Neuronal stem cell (in vitro differentiated cells): ENCODE results near the gene FAM20C.

Experiments used
- DNase-seq: peaks from one replicate; pipeline ENCODE4 v3.0.0-alpha.2; 2013; ENCODE audit warnings: low spot score
- H2AFZ ChIP-seq: one replicate; pipeline ENCODE4 v1.6.1; 2013; ENCODE audit warnings: mild to moderate bottlenecking, low read length, inconsistent platforms
- H2AK5ac ChIP-seq: 2 replicates; pipeline ENCODE4 v1.6.1; 2013; ENCODE audit warnings: low read depth, mild to moderate bottlenecking, inconsistent platforms, low read length, moderate library complexity, mixed read lengths
- H2BK120ac ChIP-seq: 2 replicates; pipeline ENCODE4 v1.6.1; 2013; ENCODE audit warnings: low read depth, mild to moderate bottlenecking, inconsistent platforms, low read length, moderate library complexity, mixed read lengths
- H2BK12ac ChIP-seq: one replicate; pipeline ENCODE4 v1.6.1; 2013; ENCODE audit warnings: low read length, inconsistent platforms
- H2BK15ac ChIP-seq: 2 replicates; pipeline ENCODE4 v1.6.1; 2013; ENCODE audit warnings: mild to moderate bottlenecking, low read length, inconsistent platforms, mixed read lengths
- H2BK5ac ChIP-seq: one replicate; pipeline ENCODE4 v1.6.1; 2013; ENCODE audit warnings: inconsistent platforms, mild to moderate bottlenecking, low read length, moderate library complexity
- H3K14ac ChIP-seq: one replicate; pipeline ENCODE4 v1.6.1; 2013; ENCODE audit warnings: low read length, inconsistent platforms
- H3K18ac ChIP-seq: 2 replicates; pipeline ENCODE4 v1.6.1; 2013; ENCODE audit warnings: low read length, inconsistent platforms
- H3K23ac ChIP-seq: 2 replicates; pipeline ENCODE4 v1.6.1; 2013; ENCODE audit warnings: low read depth, mild to moderate bottlenecking, mixed read lengths, low read length, inconsistent platforms; ENCODE audit not compliant: poor library complexity
- H3K27ac ChIP-seq: replicated peaks from 3 replicates; pipeline ENCODE4 v1.5.1; 2013; ENCODE audit warnings: low read length, inconsistent platforms
- H3K27me3 ChIP-seq, 3 experiments: 2 replicates each; pipeline ENCODE4 v1.6.1; 2013; ENCODE audit warnings: low read length in 3 of 3, mild to moderate bottlenecking in 2 of 3, inconsistent platforms in 1 of 3, low read depth in 1 of 3, mixed read lengths in 1 of 3, moderate library complexity in 1 of 3; ENCODE audit not compliant: control insufficient read depth in 3 of 3, insufficient read depth in 3 of 3
- H3K36me3 ChIP-seq, 2 donors: replicated peaks in 1 of 2; 2 replicates each; pipeline ENCODE4 v1.6.1; 2013; ENCODE audit warnings: low read length in 2 of 2; ENCODE audit not compliant: control insufficient read depth in 2 of 2, insufficient read depth in 2 of 2
- H3K4ac ChIP-seq: 2 replicates; pipeline ENCODE4 v1.6.1; 2013; ENCODE audit warnings: inconsistent platforms, mild to moderate bottlenecking, low read length, moderate library complexity
- H3K4me1 ChIP-seq, 2 donors: 1 replicate in 1 of 2; 2 replicates in 1 of 2; pipeline ENCODE4 v1.6.1; 2013; ENCODE audit warnings: low read length in 2 of 2, low read depth in 1 of 2; ENCODE audit not compliant: control insufficient read depth in 2 of 2, insufficient read depth in 1 of 2
- H3K4me2 ChIP-seq: one replicate; pipeline ENCODE4 v1.6.1; 2013; ENCODE audit warnings: mild to moderate bottlenecking, low read length, inconsistent platforms; ENCODE audit not compliant: insufficient read depth, poor library complexity, severe bottlenecking
- H3K4me3 ChIP-seq, 2 donors: 2 replicates each; pipeline ENCODE4 v1.5.1; 2013; ENCODE audit warnings: low read length in 2 of 2, mild to moderate bottlenecking in 2 of 2, inconsistent platforms in 1 of 2, moderate library complexity in 1 of 2
- H3K79me1 ChIP-seq: one replicate; pipeline ENCODE4 v1.6.1; 2013; ENCODE audit warnings: low read depth, mild to moderate bottlenecking, inconsistent platforms, low read length, moderate library complexity
- H3K9ac ChIP-seq: one replicate; pipeline ENCODE4 v1.6.1; 2013; ENCODE audit warnings: mild to moderate bottlenecking, low read depth, low read length, inconsistent platforms; ENCODE audit not compliant: poor library complexity
- H3K9me3 ChIP-seq, 2 donors: replicated peaks in 1 of 2; 2 replicates each; pipeline versions ENCODE3 to v1.6.1; 2013; ENCODE audit warnings: low read length in 2 of 2, mild to moderate bottlenecking in 2 of 2, inconsistent platforms in 1 of 2, low read depth in 1 of 2, mixed read lengths in 1 of 2, moderate library complexity in 1 of 2; ENCODE audit not compliant: control insufficient read depth in 2 of 2, insufficient read depth in 1 of 2
- H4K8ac ChIP-seq: one replicate; pipeline ENCODE4 v1.6.1; 2013; ENCODE audit warnings: low read depth, mild to moderate bottlenecking, inconsistent platforms, low read length, moderate library complexity
- H4K91ac ChIP-seq: one replicate; pipeline ENCODE4 v1.6.1; 2013; ENCODE audit warnings: low read length, low read depth, mild to moderate bottlenecking, inconsistent platforms; ENCODE audit not compliant: poor library complexity
- WGBS, 2 donors: extraction: QIAGEN DNeasy Blood & Tissue Kit; methylation state at CpG; one replicate each; pipeline ENCODE4 v1.1.7; 2013; ENCODE audit warnings: missing lambda C conversion rate in 2 of 2, mixed read lengths in 1 of 2; ENCODE audit not compliant: insufficient read length in 2 of 2, insufficient replicate concordance in 1 of 2; ENCODE audit errors: extremely low coverage in 2 of 2; 5-methylcytosine and 5-hydroxymethylcytosine counted together

Gene FAM20C

GRCh38 chr7:199483-200249 is 7.3 kb downstream of the FAM20C start:
- no CpG with 5 or more reads among the region's 17 CpGs for WGBS, 2 donors
- Histone ChIP-seq H2BK12ac (no peak overlapping the region), H3K79me1 (no peaks in the 10 kb centered on the region), H3K9me3 (peaks cover under 1 to 2% of the 10 kb centered on the region in 2 donors), H2AFZ (no peak overlapping the region), H3K27me3 (peaks cover 0 to 11% (median 0%) of the 10 kb centered on the region in 3 experiments), H2AK5ac (peak overlapping the region; percentile 47), H3K4me2 (no peak overlapping the region), H3K4ac (no peak overlapping the region), H4K8ac (no peak overlapping the region), H3K36me3 (peaks cover 9 to 27% of the 10 kb centered on the region in 2 donors), H3K14ac (no peak overlapping the region), H3K27ac (no peak overlapping the region), H2BK5ac (no peak overlapping the region), H3K9ac (no peak overlapping the region), H3K4me3 (no peak overlapping the region), H3K4me1 (peaks cover 4 to 9% of the 10 kb centered on the region in 2 donors), H2BK120ac (no peak overlapping the region), H2BK15ac (no peak overlapping the region), H4K91ac (no peak overlapping the region), H3K23ac (peak overlapping the region; percentile 52), H3K18ac (peak overlapping the region; percentile 72)
- DNase-seq, result no peak

- Histone ChIP-seq H3K18ac (peak overlapping the region; percentile 72), H3K27ac (no peak overlapping the region), H3K79me1 (no peaks in the 10 kb centered on the region), H3K4ac (no peak overlapping the region), H3K9ac (no peak overlapping the region), H4K8ac (no peak overlapping the region), H2AK5ac (peak overlapping the region; percentile 47), H3K4me3 (no peak overlapping the region), H4K91ac (no peak overlapping the region), H3K27me3 (peaks cover 0 to 7% (median 0%) of the 10 kb centered on the region in 3 experiments), H3K14ac (no peak overlapping the region), H2BK12ac (no peak overlapping the region), H2BK15ac (no peak overlapping the region), H3K36me3 (peaks cover 9 to 27% of the 10 kb centered on the region in 2 donors), H3K23ac (peak overlapping the region; percentile 52), H3K9me3 (peaks cover 3% of the 10 kb centered on the region in 2 donors), H3K4me1 (peaks cover 0 to 6% of the 10 kb centered on the region in 2 donors), H2AFZ (no peak overlapping the region), H2BK120ac (peak overlapping the region; percentile 55), H3K4me2 (no peak overlapping the region), H2BK5ac (no peak overlapping the region)
- DNase-seq, result no peak
- WGBS, 2 donors, result no CpG with 5 or more reads among the region's 11 CpGs
Observed at GRCh38 chr7:200290-200689, 7.9 kb downstream of the FAM20C start.

- Histone ChIP-seq H3K14ac (no peak overlapping the region), H3K4me1 (peaks cover 0 to 6% of the 10 kb centered on the region in 2 donors), H2AK5ac (peak overlapping the region; percentile 47), H3K4ac (no peak overlapping the region), H4K8ac (no peak overlapping the region), H3K36me3 (peaks cover 5 to 27% of the 10 kb centered on the region in 2 donors), H3K23ac (peak overlapping the region; percentile 16), H3K79me1 (no peaks in the 10 kb centered on the region), H3K4me3 (no peak overlapping the region), H3K18ac (no peak overlapping the region), H3K27me3 (peaks cover 0 to 4% (median 0%) of the 10 kb centered on the region in 3 experiments), H3K27ac (no peak overlapping the region), H2BK12ac (no peak overlapping the region), H2AFZ (no peak overlapping the region), H3K4me2 (no peak overlapping the region), H4K91ac (no peak overlapping the region), H2BK15ac (no peak overlapping the region), H3K9me3 (peaks cover 3% of the 10 kb centered on the region in 2 donors), H2BK5ac (no peak overlapping the region), H2BK120ac (peak overlapping the region; percentile 55), H3K9ac (no peak overlapping the region)
- DNase-seq, result no peak
- no CpG with 5 or more reads among the region's 10 CpGs for WGBS, 2 donors
Observed at GRCh38 chr7:200704-201103, 8.3 kb downstream of the FAM20C start.

GRCh38 chr7:204326-204725 is 12.0 kb downstream of the FAM20C start:
- Histone ChIP-seq H2AFZ (no peak overlapping the region), H2AK5ac (no peak overlapping the region), H3K36me3 (peaks cover 0 to 4% of the 10 kb centered on the region in 2 donors), H4K8ac (no peak overlapping the region), H3K23ac (peak overlapping the region; percentile 89), H3K4me1 (peaks cover 0 to 8% of the 10 kb centered on the region in 2 donors), H3K9me3 (peaks cover 3 to 5% of the 10 kb centered on the region in 2 donors), H3K27ac (no peak overlapping the region), H2BK12ac (peak overlapping the region; percentile 82), H2BK15ac (no peak overlapping the region), H3K14ac (peak overlapping the region; percentile 31), H3K9ac (no peak overlapping the region), H2BK120ac (no peak overlapping the region), H3K4me3 (no peak overlapping the region), H2BK5ac (peak overlapping the region; percentile 45), H3K18ac (peak overlapping the region; percentile 59), H3K27me3 (peaks cover 0 to 1% (median 0%) of the 10 kb centered on the region in 3 experiments), H3K4ac (no peak overlapping the region), H3K79me1 (peaks cover 3% of the 10 kb centered on the region), H3K4me2 (no peak overlapping the region), H4K91ac (no peak overlapping the region)
- no CpG with 5 or more reads among the region's 17 CpGs for WGBS, 2 donors
- no peak for DNase-seq
